Measurements from ENCODE around the gene SYN1.

Gene SYN1

GRCh38 chrX:47543496-47543895 lies 76.2 kb downstream of the SYN1 start:
- H3K4me1 ChIP-seq (ENCODE audit: control insufficient read depth in 1 of 2, insufficient read depth in 2 of 2, low read length in 2 of 2) = peaks cover 0 to 7% of the 10 kb centered on the region in 2 donors

GRCh38 chrX:47540754-47541538 lies 78.7 kb downstream of the SYN1 start:
- Histone ChIP-seq H3K36me3 (ENCODE audit: control insufficient read depth in 1 of 2, insufficient read depth in 2 of 2, low read length in 2 of 2) (no peaks in the 10 kb centered on the region), H3K4me1 (ENCODE audit: control insufficient read depth in 1 of 2, insufficient read depth in 2 of 2, low read length in 2 of 2) (peaks cover 0 to 7% of the 10 kb centered on the region in 2 donors), H3K27ac (ENCODE audit: low read length) (peak overlapping the region; percentile 39), H3K4me3 (ENCODE audit: low read depth in 1 of 2, low read length in 2 of 2) (no peak overlapping the region), H3K9me3 (ENCODE audit: control insufficient read depth in 1 of 2, low read length in 2 of 2) (no peaks in the 10 kb centered on the region), H3K27me3 (ENCODE audit: low read depth, low read length) (no peaks in the 10 kb centered on the region)

More at GRCh38 chrX:47543496-47543895, 76.2 kb downstream of the SYN1 start:
- H3K36me3 ChIP-seq (ENCODE audit: control insufficient read depth in 1 of 2, insufficient read depth in 2 of 2, low read length in 2 of 2) = no peaks in the 10 kb centered on the region
- H3K27ac ChIP-seq (ENCODE audit: low read length) = no peak overlapping the region
- H3K27me3 ChIP-seq (ENCODE audit: low read depth, low read length) = no peaks in the 10 kb centered on the region
- H3K4me3 ChIP-seq (ENCODE audit: low read depth in 1 of 2, low read length in 2 of 2) = no peak overlapping the region
- no peaks in the 10 kb centered on the region for H3K9me3 ChIP-seq (ENCODE audit: control insufficient read depth in 1 of 2, low read length in 2 of 2)

- Histone ChIP-seq H3K4me3 (ENCODE audit: low read depth in 1 of 2, low read length in 2 of 2) (no peak overlapping the region), H3K4me1 (ENCODE audit: control insufficient read depth in 1 of 2, insufficient read depth in 2 of 2, low read length in 2 of 2) (peaks cover 0 to 7% of the 10 kb centered on the region in 2 donors), H3K27ac (ENCODE audit: low read length) (no peak overlapping the region), H3K9me3 (ENCODE audit: control insufficient read depth in 1 of 2, low read length in 2 of 2) (no peaks in the 10 kb centered on the region), H3K27me3 (ENCODE audit: low read depth, low read length) (no peaks in the 10 kb centered on the region), H3K36me3 (ENCODE audit: control insufficient read depth in 1 of 2, insufficient read depth in 2 of 2, low read length in 2 of 2) (no peaks in the 10 kb centered on the region)
Observed at GRCh38 chrX:47539860-47540259, 79.8 kb downstream of the SYN1 start.

GRCh38 chrX:47530049-47530448 lies 89.6 kb downstream of the SYN1 start:
- Histone ChIP-seq H3K36me3 (ENCODE audit: control insufficient read depth in 1 of 2, insufficient read depth in 2 of 2, low read length in 2 of 2) (no peaks in the 10 kb centered on the region), H3K4me1 (ENCODE audit: control insufficient read depth in 1 of 2, insufficient read depth in 2 of 2, low read length in 2 of 2) (no peaks in the 10 kb centered on the region), H3K27me3 (ENCODE audit: low read depth, low read length) (no peaks in the 10 kb centered on the region), H3K9me3 (ENCODE audit: control insufficient read depth in 1 of 2, low read length in 2 of 2) (no peaks in the 10 kb centered on the region), H3K4me3 (ENCODE audit: low read depth in 1 of 2, low read length in 2 of 2) (no peak overlapping the region), H3K27ac (ENCODE audit: low read length) (no peak overlapping the region)

GRCh38 chrX:47529548-47529947 lies 90.1 kb downstream of the SYN1 start:
- H3K9me3 ChIP-seq (ENCODE audit: control insufficient read depth in 1 of 2, low read length in 2 of 2) = no peaks in the 10 kb centered on the region
- no peak overlapping the region for H3K27ac ChIP-seq (ENCODE audit: low read length)
- H3K4me3 ChIP-seq (ENCODE audit: low read depth in 1 of 2, low read length in 2 of 2) = no peak overlapping the region
- no peaks in the 10 kb centered on the region for H3K27me3 ChIP-seq (ENCODE audit: low read depth, low read length)
- H3K4me1 ChIP-seq (ENCODE audit: control insufficient read depth in 1 of 2, insufficient read depth in 2 of 2, low read length in 2 of 2) = no peaks in the 10 kb centered on the region
- H3K36me3 ChIP-seq (ENCODE audit: control insufficient read depth in 1 of 2, insufficient read depth in 2 of 2, low read length in 2 of 2) = no peaks in the 10 kb centered on the region

GRCh38 chrX:47523713-47524166 lies 95.9 kb downstream of the SYN1 start:
- Histone ChIP-seq H3K9me3 (ENCODE audit: control insufficient read depth in 1 of 2, low read length in 2 of 2) (no peaks in the 10 kb centered on the region), H3K27ac (ENCODE audit: low read length) (no peak overlapping the region)

GRCh38 chrX:47523297-47523696 lies 96.4 kb downstream of the SYN1 start:
- Histone ChIP-seq H3K27me3 (ENCODE audit: low read depth, low read length) (no peaks in the 10 kb centered on the region), H3K36me3 (ENCODE audit: control insufficient read depth in 1 of 2, insufficient read depth in 2 of 2, low read length in 2 of 2) (no peaks in the 10 kb centered on the region), H3K4me3 (ENCODE audit: low read depth in 1 of 2, low read length in 2 of 2) (peak overlapping the region; percentile 39 to 68), H3K4me1 (ENCODE audit: control insufficient read depth in 1 of 2, insufficient read depth in 2 of 2, low read length in 2 of 2) (no peaks in the 10 kb centered on the region), H3K9me3 (ENCODE audit: control insufficient read depth in 1 of 2, low read length in 2 of 2) (no peaks in the 10 kb centered on the region), H3K27ac (ENCODE audit: low read length) (no peak overlapping the region)

More at GRCh38 chrX:47523713-47524166, 95.9 kb downstream of the SYN1 start:
- Histone ChIP-seq H3K27me3 (ENCODE audit: low read depth, low read length) (no peaks in the 10 kb centered on the region), H3K4me1 (ENCODE audit: control insufficient read depth in 1 of 2, insufficient read depth in 2 of 2, low read length in 2 of 2) (no peaks in the 10 kb centered on the region), H3K36me3 (ENCODE audit: control insufficient read depth in 1 of 2, insufficient read depth in 2 of 2, low read length in 2 of 2) (no peaks in the 10 kb centered on the region), H3K4me3 (ENCODE audit: low read depth in 1 of 2, low read length in 2 of 2) (peak overlapping the region; percentile 39 to 68)
